ENCODE results near the gene ANKS1A.
"Not testable (repeated sequence)": the region's sequence is repeated elsewhere in the genome, so short reads cannot be mapped to it uniquely, and the experiment has no call there.

ANKS1A gene

GRCh38 chr6:34887753-34888513, 1.1 kb upstream of the ANKS1A start, which contains the start of gene TAF11:
TAF11 (minus strand) TSS chr6:34888042; CDS start chr6:34887957, 85 bp downstream.
- DNase-seq (ENCODE audit: low read depth): peak; percentile 90

GRCh38 chr6:34888514-34888856, 570 bp upstream of the ANKS1A start:
- no peak for DNase-seq (ENCODE audit: low read depth)

GRCh38 chr6:34890533-34890925, 1.5 kb downstream of the ANKS1A start:
- no peak for DNase-seq (ENCODE audit: low read depth)

GRCh38 chr6:34891296-34891695, 2.2 kb downstream of the ANKS1A start:
- DNase-seq (ENCODE audit: low read depth): no peak

- no peak for DNase-seq (ENCODE audit: low read depth)
Observed at GRCh38 chr6:34894693-34895092, 5.6 kb downstream of the ANKS1A start.

GRCh38 chr6:34897130-34897529, 8.1 kb downstream of the ANKS1A start:
- no peak for DNase-seq (ENCODE audit: low read depth)

GRCh38 chr6:34897716-34898115, 8.7 kb downstream of the ANKS1A start:
- no peak for DNase-seq (ENCODE audit: low read depth)

- DNase-seq (ENCODE audit: low read depth): not testable (repeated sequence)
Observed at GRCh38 chr6:34899748-34900147, 10.7 kb downstream of the ANKS1A start.

GRCh38 chr6:34900321-34901031, 11.4 kb downstream of the ANKS1A start:
- DNase-seq (ENCODE audit: low read depth): no peak

- no peak for DNase-seq (ENCODE audit: low read depth)
Observed at GRCh38 chr6:34901930-34902329, 12.9 kb downstream of the ANKS1A start.

GRCh38 chr6:34904990-34905613, 16.0 kb downstream of the ANKS1A start:
- no peak for DNase-seq (ENCODE audit: low read depth)

GRCh38 chr6:34906826-34907225, 17.8 kb downstream of the ANKS1A start:
- DNase-seq (ENCODE audit: low read depth): no peak

- no peak for DNase-seq (ENCODE audit: low read depth)
Observed at GRCh38 chr6:34908194-34908593, 19.1 kb downstream of the ANKS1A start.

- DNase-seq (ENCODE audit: low read depth): no peak
Observed at GRCh38 chr6:34909320-34909883, 20.3 kb downstream of the ANKS1A start.

- DNase-seq (ENCODE audit: low read depth): no peak
Observed at GRCh38 chr6:34911822-34912221, 22.8 kb downstream of the ANKS1A start.

GRCh38 chr6:34912715-34913464, 23.8 kb downstream of the ANKS1A start:
- peak; percentile 24 for DNase-seq (ENCODE audit: low read depth)

GRCh38 chr6:34914358-34914757, 25.3 kb downstream of the ANKS1A start:
- no peak for DNase-seq (ENCODE audit: low read depth)

GRCh38 chr6:34916348-34916967, 27.4 kb downstream of the ANKS1A start:
- DNase-seq (ENCODE audit: low read depth): no peak

- DNase-seq (ENCODE audit: low read depth): no peak
Observed at GRCh38 chr6:34917626-34918285, 28.7 kb downstream of the ANKS1A start.

GRCh38 chr6:34919651-34920050, 30.6 kb downstream of the ANKS1A start:
- DNase-seq (ENCODE audit: low read depth): no peak

GRCh38 chr6:34920097-34920496, 31.0 kb downstream of the ANKS1A start:
- no peak for DNase-seq (ENCODE audit: low read depth)
